Measurements from ENCODE around the gene WNT9A. TPM values are rescaled to one million over a fixed set of nuclear protein-coding genes. Genes with fewer than 3 reads are reported as not detected.

The WNT9A gene
- total and polyA plus RNA-seq, 2 of the 4 experiments (the other 2 are of a cell fraction), result 0.18 to 0.36 TPM

- WGBS, 2 experiments (ENCODE audit: extremely low coverage in 2 of 2, insufficient read length in 1 of 2), result no CpG with 5 or more reads among the region's 9 CpGs
- ChIA-PET CTCF (no interaction called here), POLR2A (ENCODE audit: unreplicated experiment) (no interaction called here)
- Histone ChIP-seq H3K79me1 (ENCODE audit: low read depth in 1 of 2, low read length in 2 of 2) (no peaks in the 10 kb centered on the region), H4K8ac (ENCODE audit: low read depth in 2 of 2, low read length in 2 of 2) (no peak overlapping the region), H3K18ac (ENCODE audit: low read depth, low read length) (no peak overlapping the region), H2AFZ (replicated peaks; ENCODE audit: low read length, poor library complexity) (no peak overlapping the region), H3K36me3 (ENCODE audit: control insufficient read depth, insufficient read depth, low read length) (no peaks in the 10 kb centered on the region), H2BK120ac (ENCODE audit: low read depth, low read length) (no peak overlapping the region), H3K9me1 (ENCODE audit: insufficient read depth, low read length) (no peaks in the 10 kb centered on the region), H3K4ac (ENCODE audit: low read depth, low read length) (no peak overlapping the region), H3K9ac (ENCODE audit: low read depth, low read length) (no peak overlapping the region), H3K23ac (ENCODE audit: low read depth, low read length) (no peak overlapping the region), H2BK20ac (ENCODE audit: low read depth, low read length) (no peak overlapping the region), H3K56ac (ENCODE audit: extremely low read depth, insufficient read depth, low read length) (no peak overlapping the region), H4K5ac (ENCODE audit: low read depth, low read length) (no peak overlapping the region), H3K4me1 (ENCODE audit: control insufficient read depth, insufficient read depth, low read length) (no peaks in the 10 kb centered on the region), H2AK5ac (ENCODE audit: low read depth, low read length) (no peak overlapping the region), H3K4me2 (ENCODE audit: low read depth, low read length) (no peak overlapping the region), H3K27ac (ENCODE audit: insufficient read depth, low read length) (no peak overlapping the region), H4K91ac (ENCODE audit: insufficient read depth, low read depth, low read length) (no peak overlapping the region), H3K14ac (replicated peaks; ENCODE audit: low read depth, low read length) (no peak overlapping the region), H2BK15ac (ENCODE audit: low read depth, low read length) (no peak overlapping the region), H2AK9ac (replicated peaks; ENCODE audit: low read depth, low read length, poor library complexity) (no peak overlapping the region), H3K4me3 (ENCODE audit: insufficient read depth, low read depth, low read length) (no peak overlapping the region), H4K20me1 (ENCODE audit: insufficient read depth, low read length) (no peaks in the 10 kb centered on the region), H2BK5ac (ENCODE audit: low read depth, low read length, poor library complexity, severe bottlenecking) (no peak overlapping the region), H3K27me3 (ENCODE audit: control insufficient read depth, insufficient read depth, low read length) (no peaks in the 10 kb centered on the region; the same call in 1 of the 2 replicates), H3K9me3 (ENCODE audit: control insufficient read depth, insufficient read depth, low read length) (no peaks in the 10 kb centered on the region)
- TF ChIP-seq RCOR1 (IDR thresholded peaks at IDR 0.05; ENCODE audit: insufficient replicate concordance, low read length), result no peak
- TF ChIP-seq CEBPB (IDR thresholded peaks at IDR 0.05; ENCODE audit: low read depth, low read length), result no peak
- TF ChIP-seq SMC3 (IDR thresholded peaks at IDR 0.05; ENCODE audit: low read depth, low read length), result no peak
- TF ChIP-seq POLR2A (IDR thresholded peaks at IDR 0.05; ENCODE audit: low read depth, low read length), result no peak
- TF ChIP-seq ELK1 (IDR thresholded peaks at IDR 0.05; ENCODE audit: borderline replicate concordance, low read depth, low read length), result no peak
- TF ChIP-seq RAD21 (IDR thresholded peaks at IDR 0.05; ENCODE audit: low read length), result no peak
- no peak for TF ChIP-seq CHD1 (IDR thresholded peaks at IDR 0.05; ENCODE audit: low read depth, low read length)
- TF ChIP-seq NFE2L2 (IDR thresholded peaks at IDR 0.05; ENCODE audit: low read depth, low read length), result no peak
- TF ChIP-seq FOS (IDR thresholded peaks at IDR 0.05; ENCODE audit: low read depth, low read length), result no peak
- no peak for TF ChIP-seq CTCF (conservative IDR thresholded peaks at IDR 0.05; ENCODE audit: low read depth, low read length)
- TF ChIP-seq BHLHE40 (IDR thresholded peaks at IDR 0.05; ENCODE audit: low read depth, low read length), result no peak
- no peak for TF ChIP-seq MAZ (IDR thresholded peaks at IDR 0.05; ENCODE audit: borderline replicate concordance, low read depth, low read length)
- TF ChIP-seq MXI1 (IDR thresholded peaks at IDR 0.05; ENCODE audit: borderline replicate concordance, low read depth, low read length), result no peak
- no peak for TF ChIP-seq MAFK (IDR thresholded peaks at IDR 0.05; ENCODE audit: low read depth, low read length)
- ATAC-seq (ENCODE audit: low read depth), result no peak
- intact Hi-C loops (cut with micrococcal nuclease), result no loop called here
- DNase-seq, result no peak
- dilution Hi-C loops (cut with HindIII; ENCODE audit: low sequenced_read_pairs, unreplicated experiment), result no loop called here
- in situ Hi-C loops (cut with MboI; ENCODE audit: low sequenced_read_pairs), result no loop called here
- no TSS peak for BruUV-seq (replicated peaks)
These were observed 45.1 kb downstream of the WNT9A start for GRCh38 chr1:227902641-227902990.
